ENCODE measurements around the gene XPO4.
"Not testable (repeated sequence)": the region's sequence is repeated elsewhere in the genome, so short reads cannot be mapped to it uniquely, and the experiment has no call there.

XPO4 gene

DNA sequence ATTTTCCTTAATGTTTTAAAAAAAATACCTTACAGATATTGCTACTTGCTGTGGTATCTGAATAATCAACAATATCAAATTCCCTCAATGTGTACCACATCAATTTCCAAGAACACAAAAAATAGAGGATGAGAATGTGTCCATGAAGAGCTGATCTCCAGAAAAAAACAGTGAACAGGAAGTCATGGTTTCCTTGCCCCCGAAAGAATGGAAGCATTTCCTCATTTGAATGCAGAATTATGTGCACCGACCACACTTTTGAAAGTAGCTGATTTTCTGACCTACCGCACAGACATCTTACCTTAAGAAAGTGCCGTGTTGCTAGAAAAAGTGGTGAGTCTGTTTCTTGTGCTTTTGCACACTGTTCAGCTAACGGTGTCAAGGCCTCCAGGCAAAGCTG lies 115.4 kb downstream of the XPO4 start:
- DNase-seq (ENCODE audit: low read depth in 2 of 2), result no peak

DNA sequence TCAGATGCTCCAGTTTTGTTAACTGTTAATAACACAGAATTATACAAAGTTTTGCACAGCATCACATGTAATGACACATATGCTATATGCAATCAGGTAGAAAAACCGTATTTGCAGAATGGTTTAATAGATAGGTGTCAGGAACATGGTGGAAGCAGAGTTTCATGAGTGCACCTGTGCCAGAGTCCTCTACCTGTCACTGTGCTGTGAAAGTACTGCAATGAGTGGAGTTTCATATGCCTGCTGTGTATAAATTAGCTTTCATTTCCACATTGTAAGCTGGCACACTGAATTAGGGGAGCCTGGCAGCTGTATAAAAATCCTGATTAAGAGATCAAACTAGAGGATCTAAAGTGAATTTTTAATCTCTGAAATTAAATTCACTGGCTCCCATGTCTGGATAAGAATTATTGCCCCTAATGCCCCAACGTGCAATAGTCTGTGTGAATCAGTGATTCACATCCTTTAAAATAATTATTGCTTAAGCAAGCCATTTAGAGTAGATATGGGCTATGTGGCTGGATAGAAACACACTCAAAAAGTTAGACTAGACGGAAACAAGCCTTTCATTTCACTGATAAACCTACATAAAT lies 120.3 kb downstream of the XPO4 start:
- DNase-seq (ENCODE audit: low read depth in 2 of 2), result no peak

DNA sequence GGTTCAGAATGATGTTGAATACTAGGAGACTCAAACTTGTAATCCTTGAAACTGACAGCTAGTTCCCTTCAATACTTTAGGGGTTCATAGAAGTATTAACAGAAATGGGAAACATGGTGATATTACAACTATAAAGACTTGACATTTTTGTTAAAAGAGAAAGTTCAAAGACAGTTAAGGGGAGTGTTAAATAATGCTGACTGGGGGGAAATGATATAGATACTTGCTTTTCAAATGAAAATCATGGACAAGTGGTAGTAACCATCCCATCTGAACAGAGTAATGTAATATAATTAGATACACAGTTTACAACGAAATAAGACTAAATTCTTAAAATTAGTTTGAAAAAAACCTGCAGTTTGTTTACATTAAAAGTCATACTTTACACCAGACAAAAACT lies 122.2 kb downstream of the XPO4 start:
- no peak for DNase-seq (ENCODE audit: low read depth in 2 of 2)

DNA sequence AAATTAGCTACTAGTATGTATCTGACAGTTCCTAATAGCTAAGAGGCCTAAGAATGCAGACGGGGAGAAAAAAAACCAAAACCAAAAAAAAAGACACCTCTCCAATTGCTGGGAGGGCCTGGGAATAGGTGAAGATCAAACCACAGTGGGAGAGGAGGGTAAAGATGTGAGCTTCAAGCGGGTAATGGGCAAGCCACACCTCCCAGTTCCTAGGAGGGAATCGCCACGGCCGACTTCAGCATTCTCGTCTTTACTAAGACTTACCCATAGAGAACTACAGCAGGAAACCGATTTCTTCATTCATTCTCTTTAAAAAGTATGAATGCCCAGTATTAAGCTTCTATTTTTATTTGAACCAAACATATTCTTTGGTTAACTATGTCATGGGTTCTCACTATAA lies 123.1 kb downstream of the XPO4 start:
- no peak for DNase-seq (ENCODE audit: low read depth in 2 of 2)

DNA sequence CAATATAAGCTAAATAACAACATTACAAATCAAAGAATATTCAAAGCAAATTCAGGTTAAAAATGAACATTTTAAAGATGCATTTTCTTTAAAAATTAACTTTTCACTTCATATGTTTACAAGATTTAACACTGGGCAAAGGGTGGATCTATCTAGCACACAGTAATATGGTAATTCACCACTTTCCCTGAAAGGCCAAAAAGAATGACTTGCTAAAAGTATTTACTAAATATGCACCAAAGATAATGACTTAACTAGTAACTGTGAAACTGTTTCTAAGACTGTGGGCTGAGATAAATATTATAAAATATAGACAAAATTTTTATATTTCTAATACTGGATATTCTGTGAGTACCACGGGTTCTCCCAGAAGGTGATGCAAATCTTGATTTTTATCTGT lies 124.2 kb downstream of the XPO4 start:
- DNase-seq (ENCODE audit: low read depth in 2 of 2), result no peak

- DNase-seq (ENCODE audit: low read depth in 2 of 2), result no peak
Observed at GRCh38 chr13:20776751-20777150, 125.8 kb downstream of the XPO4 start.

DNA sequence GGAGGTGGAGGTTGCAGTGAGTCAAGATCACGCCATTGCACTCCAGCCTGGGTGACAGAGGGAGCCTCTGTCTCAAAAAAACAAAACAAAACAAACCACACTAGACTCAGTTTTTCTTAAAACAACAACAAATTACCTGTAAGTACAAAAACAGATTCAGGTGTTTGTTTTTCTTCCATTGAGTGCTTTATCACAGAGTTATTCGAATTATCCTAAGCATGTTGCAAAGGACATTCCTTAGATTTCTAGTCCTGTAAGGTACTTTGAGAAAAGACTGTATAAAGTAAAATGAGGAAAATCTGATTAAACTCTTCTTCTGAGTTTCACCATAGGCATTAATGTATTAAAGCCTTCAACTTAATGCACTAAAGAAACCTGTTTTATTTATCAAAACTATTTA lies 126.6 kb downstream of the XPO4 start:
- no peak for DNase-seq (ENCODE audit: low read depth in 2 of 2)

DNA sequence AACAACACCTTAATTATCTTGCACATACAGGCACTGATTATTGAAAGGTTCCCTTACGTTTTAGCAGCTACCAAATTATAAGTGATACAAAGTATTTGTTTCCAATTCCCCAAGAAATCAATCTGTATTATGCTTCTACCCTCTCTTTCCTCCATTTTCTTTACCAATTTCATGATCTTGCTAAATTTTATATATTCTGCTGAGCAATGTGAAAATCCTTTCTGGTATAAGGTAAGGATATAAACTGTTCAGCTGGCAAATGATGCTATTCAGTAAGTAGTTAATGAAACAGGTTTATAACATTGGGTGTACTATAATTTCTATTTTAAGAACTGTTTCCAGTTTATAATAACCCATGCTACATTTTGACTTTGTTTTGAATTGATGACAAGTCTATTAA lies 127.8 kb downstream of the XPO4 start:
- no peak for DNase-seq (ENCODE audit: low read depth in 2 of 2)

DNA sequence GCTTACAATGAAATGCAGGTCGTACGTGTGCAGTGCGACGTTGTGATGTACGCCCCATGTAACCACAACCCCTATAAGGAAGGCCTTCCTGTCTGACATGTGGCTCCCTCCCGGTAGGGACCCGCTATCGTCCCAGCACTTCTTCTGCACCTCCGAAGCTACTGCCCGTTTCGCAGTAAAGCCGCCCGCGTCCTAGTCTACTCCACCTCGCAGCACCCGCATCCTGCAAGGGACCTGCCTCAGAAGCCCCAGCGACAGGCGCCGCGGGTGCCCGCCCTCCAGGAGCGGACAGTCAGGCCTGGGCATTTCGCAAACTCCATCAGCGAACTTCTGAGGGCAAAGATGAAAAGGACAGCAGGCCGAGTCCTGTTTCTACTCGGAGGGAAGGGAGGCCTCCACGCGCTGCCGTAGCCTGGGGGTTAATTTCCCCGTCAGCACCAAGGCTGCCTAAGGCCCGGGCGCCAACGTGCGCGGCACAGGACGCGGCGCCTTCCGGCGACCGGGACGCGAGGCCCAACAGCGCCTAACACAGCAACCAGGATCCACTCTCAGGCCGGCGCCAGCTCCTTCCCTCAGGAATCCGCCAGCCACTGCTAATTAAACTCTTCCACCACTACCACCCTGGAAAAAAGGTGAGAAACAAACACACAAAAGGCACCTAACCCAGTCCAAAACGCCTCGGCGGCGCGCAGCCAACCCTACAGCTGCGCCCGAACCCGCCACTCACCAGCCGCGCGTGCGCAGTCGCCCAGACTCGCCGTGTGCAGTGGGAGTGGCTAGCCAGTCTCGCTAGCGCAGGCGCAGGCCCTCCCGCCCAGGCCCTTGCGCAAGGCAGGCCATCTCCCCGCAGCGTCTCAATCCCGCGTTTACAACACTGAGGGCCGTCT lies 129.1 kb downstream of the XPO4 start, which contains the start of gene EEF1AKMT1:
Gene EEF1AKMT1, minus strand, starts transcription at position 768 of the 887 bp plus-strand sequence. CDS start 16,363 bp downstream, outside the sequence.
- DNase-seq (ENCODE audit: low read depth in 2 of 2), result peak; percentile 89 to 92

DNA sequence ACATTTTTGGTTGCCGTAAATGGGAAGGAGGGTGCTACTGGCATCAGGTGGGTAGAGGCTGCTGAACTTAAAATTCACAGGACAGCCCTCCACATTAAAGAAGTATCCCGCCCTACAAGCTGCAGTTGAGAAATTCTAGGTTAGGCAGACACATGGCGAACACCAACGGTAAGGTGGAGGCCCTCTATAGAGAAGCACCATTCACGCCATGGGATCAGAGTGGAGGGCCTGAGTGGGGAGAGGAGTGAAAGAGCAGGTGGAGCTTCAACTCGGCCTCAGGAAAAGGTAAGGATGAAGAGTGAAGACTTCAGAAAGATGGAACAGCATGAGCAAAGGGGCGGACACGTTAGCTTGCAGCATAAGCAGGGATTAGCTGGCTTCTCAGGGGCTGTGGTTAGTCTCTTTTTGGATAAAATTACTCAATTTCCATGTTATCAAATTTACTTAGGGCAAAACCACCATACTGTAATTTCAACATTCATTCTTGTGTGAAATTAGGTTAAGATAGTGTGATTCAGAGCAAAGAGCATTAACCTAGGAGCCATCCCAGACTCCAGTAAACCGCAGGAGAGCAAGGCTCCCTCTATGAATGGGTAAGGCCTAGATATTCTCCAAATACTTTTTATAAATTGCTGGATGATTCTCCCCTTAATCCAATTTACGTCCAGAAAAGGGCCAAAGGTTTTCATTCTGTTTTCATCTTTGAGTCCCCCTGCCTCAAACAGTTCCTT lies 130.0 kb downstream of the XPO4 start:
- no peak for DNase-seq (ENCODE audit: low read depth in 2 of 2)

GRCh38 chr13:20769834-20770233 lies 132.7 kb downstream of the XPO4 start:
- DNase-seq (ENCODE audit: low read depth in 2 of 2), result no peak

- DNase-seq (ENCODE audit: low read depth in 2 of 2), result no peak
Observed at GRCh38 chr13:20769091-20769490, 133.5 kb downstream of the XPO4 start.

DNA sequence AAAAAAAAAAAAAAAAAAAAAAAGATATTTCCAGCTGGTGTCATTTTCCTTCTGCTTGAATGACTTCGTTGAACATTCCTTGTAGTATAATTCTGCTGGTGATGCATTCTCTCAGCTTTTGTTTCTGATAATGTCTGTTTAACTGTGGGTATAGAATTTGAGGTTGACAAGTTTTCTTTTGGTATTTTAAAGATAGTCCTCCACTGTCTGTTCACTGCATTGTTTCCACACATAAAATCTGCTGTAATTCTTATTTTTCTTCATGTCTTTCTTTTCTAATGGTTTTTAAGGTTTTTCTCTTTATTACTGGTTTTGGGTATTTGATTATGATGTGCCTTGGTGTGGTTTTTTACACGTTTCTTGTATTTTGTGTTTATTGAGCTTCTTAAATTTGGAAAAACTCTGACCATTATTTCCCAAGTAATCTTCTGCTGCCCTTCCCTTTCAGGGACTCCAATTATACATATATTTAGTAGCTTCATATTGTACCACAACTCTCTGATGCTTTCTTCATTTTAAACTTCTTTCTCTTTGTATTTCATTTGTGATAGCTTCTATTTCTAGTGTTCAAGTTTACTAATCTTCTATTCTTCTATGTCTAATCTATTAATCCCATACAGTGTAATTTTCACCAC lies 135.1 kb downstream of the XPO4 start:
- no peak for DNase-seq (ENCODE audit: low read depth in 2 of 2)

GRCh38 chr13:20760872-20761271 lies 141.7 kb downstream of the XPO4 start:
- no peak for DNase-seq (ENCODE audit: low read depth in 2 of 2)

DNA sequence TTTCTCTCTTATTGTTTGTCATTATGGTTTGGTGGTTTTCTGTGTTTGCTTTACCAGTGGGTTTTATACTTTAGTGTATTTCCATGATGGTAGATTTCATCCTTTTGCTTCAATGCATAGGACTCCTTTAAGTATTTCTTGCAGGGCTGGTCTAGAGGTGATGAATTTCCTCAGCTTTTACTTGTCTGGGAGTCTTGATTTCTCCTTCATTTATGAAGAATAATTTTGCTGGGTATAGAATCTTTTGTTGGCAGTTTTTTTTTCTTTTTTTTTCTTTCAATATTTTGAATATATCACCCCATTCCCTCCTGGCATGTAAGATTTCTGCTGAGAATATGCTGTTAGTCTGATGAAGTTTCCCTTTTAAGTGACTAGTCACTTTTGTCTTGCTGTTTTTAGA lies 148.5 kb downstream of the XPO4 start:
- DNase-seq (ENCODE audit: low read depth in 2 of 2), result no peak

- DNase-seq (ENCODE audit: low read depth in 2 of 2), result no peak
Observed at GRCh38 chr13:20749377-20749776, 153.2 kb downstream of the XPO4 start.

DNA sequence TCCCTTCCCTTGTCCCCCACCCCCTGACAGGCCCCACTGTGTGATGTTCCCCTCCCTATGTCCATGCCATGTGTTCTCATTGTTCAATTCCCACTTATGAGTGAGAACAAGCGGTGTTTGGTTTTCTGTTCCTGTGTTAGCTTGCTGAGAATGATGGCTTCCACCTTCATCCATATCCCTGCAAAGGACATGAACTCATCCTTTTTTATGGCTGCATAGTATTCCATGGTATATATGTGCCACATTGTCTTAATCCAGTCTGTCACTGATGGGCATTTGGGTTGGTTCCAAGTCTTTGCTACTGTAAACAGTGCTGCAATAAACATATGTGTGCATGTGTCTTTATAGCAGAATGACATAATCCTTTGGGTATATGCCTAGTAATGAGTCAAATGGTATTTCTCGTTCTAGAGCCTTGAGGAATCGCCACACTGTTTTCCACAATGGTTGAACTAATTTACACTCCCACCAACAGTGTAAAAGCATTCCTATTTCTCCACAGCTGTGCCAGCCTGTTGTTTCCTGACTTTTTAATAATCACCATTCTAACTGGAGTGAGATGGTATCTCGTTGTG lies 158.6 kb downstream of the XPO4 start:
- DNase-seq (ENCODE audit: low read depth in 2 of 2), result not testable (repeated sequence)

- no peak for DNase-seq (ENCODE audit: low read depth in 2 of 2)
Observed at GRCh38 chr13:20740021-20740420, 162.5 kb downstream of the XPO4 start.

DNA sequence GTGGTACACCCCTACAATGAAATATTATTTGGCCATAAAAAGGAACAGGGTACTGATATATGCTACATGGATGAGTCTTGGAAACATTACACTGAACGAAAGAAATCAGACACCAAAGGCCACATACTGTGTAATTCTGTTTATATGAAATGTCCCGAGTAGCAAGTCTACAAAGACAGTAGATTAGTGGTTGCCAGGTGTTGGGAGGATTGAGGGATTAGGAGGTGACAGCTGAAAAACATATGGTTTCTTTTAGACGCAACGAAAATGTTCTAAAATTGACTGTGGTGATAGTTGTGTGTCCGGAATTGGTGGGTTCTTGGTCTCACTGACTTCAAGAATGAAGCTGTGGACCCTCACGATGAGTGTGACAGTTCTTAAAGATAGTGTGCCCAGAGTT lies 163.9 kb downstream of the XPO4 start:
- DNase-seq (ENCODE audit: low read depth in 2 of 2), result no peak

DNA sequence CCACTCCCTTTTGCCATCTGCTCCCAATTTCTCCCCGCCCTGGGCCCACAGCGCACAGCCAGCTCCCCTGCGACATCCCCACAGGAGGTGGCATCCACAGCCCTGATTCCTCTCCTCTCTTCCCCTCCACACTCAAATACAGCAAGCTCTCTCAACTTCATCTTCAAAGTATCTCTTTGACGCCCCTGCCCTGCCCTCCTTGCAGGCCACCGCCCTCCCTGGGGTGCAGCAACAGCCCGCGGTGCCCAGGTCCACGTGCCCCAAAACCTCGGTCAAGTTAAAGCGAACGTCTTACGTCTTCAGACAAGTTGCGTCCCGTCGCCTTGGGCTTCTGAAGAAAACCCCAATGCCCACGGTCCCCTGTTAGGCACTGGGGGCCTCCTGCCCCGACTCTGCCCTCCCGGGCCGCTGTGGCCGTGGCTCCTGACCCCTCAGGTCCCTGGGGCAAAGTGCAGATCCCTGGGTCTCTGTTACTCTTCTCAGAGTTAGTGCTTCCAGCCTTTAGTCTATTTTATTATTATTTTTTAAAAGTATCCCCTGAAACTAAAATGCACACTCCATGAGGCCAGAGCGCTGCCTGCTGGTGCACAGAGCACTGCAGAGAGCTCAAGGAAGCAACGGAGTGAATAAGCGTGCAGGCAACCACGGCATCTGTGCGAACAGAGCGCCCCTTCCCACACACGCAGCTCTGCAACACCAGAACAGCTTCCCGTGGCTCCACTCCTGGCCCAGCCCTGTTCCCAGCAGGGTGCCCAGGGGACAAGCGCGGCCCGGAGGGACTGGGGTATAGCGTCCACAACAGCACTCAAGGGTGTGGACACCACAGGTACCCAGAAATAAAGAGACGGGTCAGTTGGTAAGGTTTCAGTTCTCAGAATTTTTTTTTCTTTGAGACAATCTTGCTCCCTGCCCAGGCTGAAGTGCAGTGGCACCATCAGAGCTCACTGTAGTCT lies 172.6 kb downstream of the XPO4 start:
- no peak for DNase-seq (ENCODE audit: low read depth in 2 of 2)
